H1 (cell line): ENCODE data around the gene ADD3. TPM values are rescaled to one million over a fixed set of nuclear protein-coding genes. Genes with fewer than 3 reads are reported as not detected.

Experiments used
- CTCF ChIA-PET: fragments of 300-600 bp; sonication (Branson Sonifier 250); formaldehyde crosslinking; loops from one replicate; lab custom pipeline; 2021; ENCODE audit not compliant: partially characterized antibody; lab: Charles Lee
- POLR2A ChIA-PET: fragments of 300-600 bp; sonication (Branson Sonifier 250); formaldehyde crosslinking; loops from one replicate; lab custom pipeline; 2021; ENCODE audit warnings: inconsistent platforms; ENCODE audit not compliant: partially characterized antibody; lab: Charles Lee
- DNase-seq, 2 experiments: peaks; one replicate each; pipeline versions ENCODE4 v3.0.0 to v3.0.0-alpha.2; 2010 to 2022; ENCODE audit warnings: low spot score in 2 of 2, low read depth in 1 of 2, mixed read lengths in 1 of 2
- FAIRE-seq: peaks from 2 replicates; lab custom pipeline; 2011; peaks lifted over from hg19 to GRCh38; lab: Jason Lieb, UNC
- H2AFZ ChIP-seq: 2 replicates; pipeline ENCODE4 v1.8.1; 2012; ENCODE audit warnings: low read length, inconsistent platforms
- H2AK5ac ChIP-seq: 2 replicates; pipeline ENCODE4 v1.6.1; 2013; ENCODE audit warnings: low read depth, low read length
- H2BK120ac ChIP-seq: replicated peaks from 2 replicates; pipeline ENCODE3; 2013; ENCODE audit warnings: low read depth, low read length, inconsistent platforms
- H2BK12ac ChIP-seq: 2 replicates; pipeline ENCODE4 v1.6.1; 2013; ENCODE audit warnings: low read depth, low read length
- H2BK15ac ChIP-seq: 2 replicates; pipeline ENCODE4 v1.6.1; 2013; ENCODE audit warnings: low read length
- H2BK20ac ChIP-seq: 2 replicates; pipeline ENCODE4 v1.6.1; 2013; ENCODE audit warnings: low read length
- H2BK5ac ChIP-seq: 2 replicates; pipeline ENCODE4 v1.6.1; 2013; ENCODE audit warnings: low read depth, low read length
- H3K14ac ChIP-seq: 2 replicates; pipeline ENCODE4 v1.6.1; 2013; ENCODE audit warnings: inconsistent platforms; ENCODE audit not compliant: insufficient read length
- H3K18ac ChIP-seq: 2 replicates; pipeline ENCODE4 v1.6.1; 2013; ENCODE audit warnings: low read length; ENCODE audit errors: extremely low read depth
- H3K23ac ChIP-seq: 2 replicates; pipeline ENCODE4 v1.6.1; 2013; ENCODE audit warnings: inconsistent platforms; ENCODE audit not compliant: insufficient read length
- H3K23me2 ChIP-seq: 2 replicates; pipeline ENCODE4 v1.6.1; 2013; ENCODE audit warnings: low read depth, low read length
- H3K27ac ChIP-seq: 2 replicates; pipeline ENCODE4 v1.6.1; 2011; ENCODE audit warnings: low read depth, low read length, inconsistent platforms
- H3K27me3 ChIP-seq, 4 experiments: replicated peaks in 1 of 4; 1 replicate in 1 of 4; 2 replicates in 3 of 4; pipeline versions ENCODE4 v1.6.1 to v1.8.1; 2011 to 2013; ENCODE audit warnings: low read length in 3 of 4, mild to moderate bottlenecking in 3 of 4, inconsistent platforms in 2 of 4, mixed read lengths in 2 of 4, moderate library complexity in 1 of 4; ENCODE audit not compliant: control insufficient read depth in 3 of 4, insufficient read depth in 3 of 4; ENCODE audit errors: extremely low read depth in 1 of 4
- H3K36me3 ChIP-seq, 4 experiments: 2 replicates each; pipeline versions ENCODE4 v1.6.1 to v1.8.1; 2011 to 2013; ENCODE audit warnings: mild to moderate bottlenecking in 4 of 4, low read length in 3 of 4, moderate library complexity in 2 of 4, control low read depth in 1 of 4, inconsistent platforms in 1 of 4; ENCODE audit not compliant: insufficient read depth in 4 of 4, control insufficient read depth in 2 of 4
- H3K4ac ChIP-seq: replicated peaks from 2 replicates; pipeline ENCODE3; 2013; ENCODE audit warnings: low read length, low read depth, mixed read lengths, inconsistent platforms; ENCODE audit not compliant: insufficient read length
- H3K4me1 ChIP-seq, 4 experiments: replicated peaks in 1 of 4; 1 replicate in 1 of 4; 2 replicates in 3 of 4; pipeline versions ENCODE4 v1.6.1 to v1.8.1; 2011 to 2013; ENCODE audit warnings: low read length in 3 of 4, inconsistent platforms in 2 of 4, mixed read lengths in 1 of 4; ENCODE audit not compliant: insufficient read depth in 4 of 4, control insufficient read depth in 3 of 4
- H3K4me2 ChIP-seq, 2 experiments: 2 replicates each; pipeline versions ENCODE4 v1.6.1 to v1.8.1; 2011 to 2013; ENCODE audit warnings: low read depth in 2 of 2, low read length in 2 of 2, control low read depth in 1 of 2, inconsistent platforms in 1 of 2, mild to moderate bottlenecking in 1 of 2; ENCODE audit not compliant: insufficient read depth in 1 of 2
- H3K4me3 ChIP-seq, 4 experiments: fragments of 200-600, 300-600 bp in 1 of 4; sonication (generic), shearing (Covaris generic), sonication (Bioruptor Twin) in 1 of 4; 2 replicates each; pipeline versions ENCODE4 v1.5.1 to v1.8.1; 2011 to 2016; ENCODE audit warnings: low read length in 4 of 4, low read depth in 3 of 4, control low read depth in 2 of 4, inconsistent platforms in 2 of 4, mild to moderate bottlenecking in 2 of 4, mixed read lengths in 1 of 4, moderate library complexity in 1 of 4; ENCODE audit not compliant: insufficient read depth in 2 of 4; ENCODE audit errors: extremely low read depth in 1 of 4
- H3K56ac ChIP-seq: replicated peaks from 2 replicates; pipeline ENCODE3; 2013; ENCODE audit warnings: low read depth, mild to moderate bottlenecking, mixed read lengths, low read length, inconsistent platforms; ENCODE audit not compliant: insufficient read length
- H3K79me1 ChIP-seq: 2 replicates; pipeline ENCODE4 v1.6.1; 2013; ENCODE audit warnings: low read depth, low read length, control low read depth
- H3K79me2 ChIP-seq, 2 experiments: 2 replicates each; pipeline versions ENCODE4 v1.6.1 to v1.8.1; 2012 to 2013; ENCODE audit warnings: low read length in 2 of 2, mild to moderate bottlenecking in 2 of 2, inconsistent platforms in 1 of 2; ENCODE audit not compliant: insufficient read depth in 2 of 2, control insufficient read depth in 1 of 2
- H3K9ac ChIP-seq, 4 experiments: replicated peaks in 1 of 4; 1 replicate in 1 of 4; 2 replicates in 3 of 4; pipeline versions ENCODE4 v1.6.1 to v1.8.1; 2011 to 2013; ENCODE audit warnings: low read depth in 3 of 4, low read length in 3 of 4, control low read depth in 2 of 4, mild to moderate bottlenecking in 2 of 4, moderate library complexity in 2 of 4, inconsistent platforms in 1 of 4; ENCODE audit errors: extremely low read depth in 1 of 4
- H3K9me3 ChIP-seq, 2 experiments: 2 replicates each; pipeline versions ENCODE4 v1.6.1 to v1.8.1; 2012 to 2013; ENCODE audit warnings: mild to moderate bottlenecking in 2 of 2, moderate library complexity in 2 of 2, control low read depth in 1 of 2, inconsistent platforms in 1 of 2, low read depth in 1 of 2, low read length in 1 of 2, mixed read lengths in 1 of 2; ENCODE audit not compliant: insufficient read depth in 2 of 2
- H4K20me1 ChIP-seq, 2 experiments: replicated peaks in 1 of 2; 2 replicates each; pipeline versions ENCODE3 to v1.8.1; 2011 to 2013; ENCODE audit warnings: inconsistent platforms in 2 of 2, low read length in 2 of 2, mild to moderate bottlenecking in 1 of 2; ENCODE audit not compliant: insufficient read depth in 2 of 2, control insufficient read depth in 1 of 2
- H4K5ac ChIP-seq: 2 replicates; pipeline ENCODE4 v1.6.1; 2013; ENCODE audit warnings: low read length, low read depth, mixed read lengths, inconsistent platforms; ENCODE audit not compliant: insufficient read length
- H4K8ac ChIP-seq: 2 replicates; pipeline ENCODE4 v1.8.0; 2013; ENCODE audit warnings: mild to moderate bottlenecking, moderate library complexity, low read length, inconsistent platforms; ENCODE audit not compliant: insufficient read depth; ENCODE audit errors: extremely low read depth
- H4K91ac ChIP-seq: replicated peaks from 2 replicates; pipeline ENCODE3; 2013; ENCODE audit warnings: low read length, mixed read lengths, inconsistent platforms; ENCODE audit not compliant: insufficient read length
- CREB1 ChIP-seq: IDR thresholded peaks from 2 replicates; pipeline ENCODE4 v1.6.1; 2012; ENCODE audit warnings: inconsistent platforms
- JUND ChIP-seq: IDR thresholded peaks from 2 replicates; pipeline ENCODE4 v1.6.1; 2011; ENCODE audit warnings: mild to moderate bottlenecking, improper control_type of control experiment, low read length
- POLR2A ChIP-seq, 2 experiments: IDR thresholded peaks; 1 replicate in 1 of 2; 2 replicates in 1 of 2; pipeline ENCODE4 v1.6.1; 2011; ENCODE audit warnings: low read depth in 2 of 2, low read length in 2 of 2, mild to moderate bottlenecking in 2 of 2; ENCODE audit errors: control extremely low read depth in 1 of 2
- WGBS, 2 experiments: shearing (Covaris generic) in 1 of 2; methylation state at CpG; one replicate each; pipeline versions ENCODE4 v1.1.6 to v1.1.7; 2013 to 2015; ENCODE audit warnings: low lambda C conversion rate in 2 of 2, mixed read lengths in 2 of 2, inconsistent platforms in 1 of 2, low coverage in 1 of 2, missing lambda C conversion rate in 1 of 2; ENCODE audit not compliant: insufficient replicate concordance in 2 of 2, insufficient coverage in 1 of 2, insufficient read length in 1 of 2; ENCODE audit errors: extremely low coverage in 1 of 2, missing lambda C conversion rate in 1 of 2; 5-methylcytosine and 5-hydroxymethylcytosine counted together
- polyA plus RNA-seq, 7 experiments: library from polyadenylated mRNA; depleted of rRNA in 3 of 7; stranded (reverse) in 5 of 7; unstranded in 2 of 7; fragments of >200 nt in 5 of 7; fragments of 200-250 nt in 2 of 7; gene quantifications; 1 replicate in 5 of 7; 2 replicates in 1 of 7; 4 replicates in 1 of 7; pipeline versions ENCODE4 v1.2.1 to v1.2.3, GENCODE V29; 2011 to 2013; ENCODE audit warnings: missing spikeins in 2 of 7, mixed read lengths in 2 of 7
- total RNA-seq: library from RNA; stranded (reverse); fragmentation: NEBNext Ultra II Directional; extraction: Animal tissue kit (Norgen Biotek cat#: 25700); gene quantifications from 2 replicates; pipeline ENCODE4 v1.2.1, GENCODE V29; 2021

The ADD3 gene
- total and polyA plus RNA-seq, 2 of the 8 experiments (the other 6 are each of a cell fraction or from before 2014, with no cell fraction given) = 44.7 to 85.6 TPM

GRCh38 chr10:110142965-110143364 lies 135.2 kb downstream of the ADD3 start:
- Histone ChIP-seq H2AK5ac (no peak overlapping the region), H3K27me3 (no peaks in the 10 kb centered on the region), H3K23me2 (no peaks in the 10 kb centered on the region), H3K9me3 (no peaks in the 10 kb centered on the region), H3K79me1 (no peaks in the 10 kb centered on the region), H4K5ac (no peak overlapping the region), H3K56ac (no peak overlapping the region), H2BK120ac (no peak overlapping the region), H2BK5ac (no peak overlapping the region), H2AFZ (no peak overlapping the region), H4K91ac (no peak overlapping the region), H3K79me2 (no peaks in the 10 kb centered on the region), H3K9ac (no peak overlapping the region), H3K4me3 (no peak overlapping the region), H2BK12ac (no peak overlapping the region), H3K4me2 (no peak overlapping the region), H3K14ac (no peak overlapping the region), H3K18ac (no peak overlapping the region), H3K4me1 (no peaks in the 10 kb centered on the region), H4K8ac (no peak overlapping the region), H2BK20ac (no peak overlapping the region), H3K23ac (no peak overlapping the region), H3K36me3 (no peaks in the 10 kb centered on the region), H4K20me1 (no peaks in the 10 kb centered on the region), H3K4ac (no peak overlapping the region), H2BK15ac (no peak overlapping the region), H3K27ac (no peak overlapping the region)
- ChIA-PET CTCF (interaction anchor here (0.9 to 11.5 kb wide), 9 partner anchors 10 to 168 kb away, joined by 3 to 173 read pairs (median 14); partner anchors contain the start of gene MXI1), POLR2A (interaction anchor here (1.7 kb wide), 1 partner anchor 11 kb away, joined by 4 read pairs; no protein-coding TSS in a partner anchor)
- WGBS, 2 experiments = 87% methylated on average over 6 of the region's 6 CpGs; no CpG with 5 or more reads in 1 of the 2 experiments
- TF ChIP-seq CREB1 = no peak
- TF ChIP-seq POLR2A (IDR thresholded peaks at IDR 0.05; ENCODE audit: control extremely low read depth in 1 of 2, low read depth in 2 of 2, low read length in 2 of 2) = no peak
- TF ChIP-seq JUND = no peak
- DNase-seq (no peak), FAIRE-seq (no peak)
